ENCODE results near the gene SERINC2. TPM values are rescaled to one million over a fixed set of nuclear protein-coding genes. Genes with fewer than 3 reads are reported as not detected.

The SERINC2 gene
- total and polyA plus RNA-seq, 10 of the 15 experiments (the other 5 are each of a cell fraction or from before 2014, with no cell fraction given): 0.02 to 9.4 (median 0.50) TPM

DNA sequence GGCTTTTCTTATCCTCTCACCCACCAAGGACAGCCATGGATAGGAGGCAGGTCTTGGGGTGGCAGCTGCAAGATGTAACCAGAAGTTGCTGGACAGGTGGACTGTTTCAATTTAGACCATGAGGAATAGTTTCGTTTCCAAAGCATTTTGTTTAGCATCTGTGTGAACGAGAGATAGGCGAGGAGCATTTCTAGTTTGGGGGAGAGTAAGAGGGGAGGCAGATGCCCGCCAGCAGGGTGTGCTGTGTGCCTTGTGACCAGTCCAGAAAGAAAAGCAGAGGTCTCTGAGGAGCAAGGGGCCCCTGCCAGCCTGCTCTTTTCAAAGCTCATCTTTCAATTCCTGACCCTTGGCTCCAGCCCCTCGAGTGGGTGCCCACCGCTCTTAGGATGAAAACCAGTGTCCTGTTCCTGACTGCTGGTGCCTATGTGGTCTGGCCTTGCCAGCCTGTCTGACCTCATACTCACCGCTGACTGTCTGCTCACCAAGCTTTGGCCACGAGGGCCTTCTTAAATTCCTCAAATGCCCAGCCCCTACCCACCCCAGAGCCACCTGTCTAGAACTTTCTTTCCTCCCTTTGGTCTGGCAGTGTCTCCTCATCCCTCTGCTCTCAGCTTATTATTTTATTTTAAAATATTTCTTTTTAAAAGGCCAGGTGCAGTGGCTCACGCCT is 8.5 kb downstream of the SERINC2 start:
- no peak overlapping the region for H3K4me2 ChIP-seq (ENCODE audit: control insufficient read depth, insufficient read depth)
- H2AFZ ChIP-seq (ENCODE audit: control insufficient read depth, low read depth, low read length): no peak overlapping the region
- no peaks in the 10 kb centered on the region for H4K20me1 ChIP-seq (ENCODE audit: control insufficient read depth, insufficient read depth)
- POLR2A ChIA-PET: interaction anchor here (0.7 to 2.4 kb wide), 6 partner anchors 25 to 255 kb away, joined by 3 to 11 read pairs (median 3); no protein-coding TSS in a partner anchor
- H3K9me3 ChIP-seq (replicated peaks; ENCODE audit: control insufficient read depth, insufficient read depth, low read length): no peaks in the 10 kb centered on the region
- in situ Hi-C loops (cut with MboI) (loop anchor here (10.0 kb wide), 2 partner anchors 123 to 237 kb away; no protein-coding TSS in a partner anchor), intact Hi-C loops (cut with micrococcal nuclease; ENCODE audit: unreplicated experiment) (loop anchor here (1.0 to 2.0 kb wide), 4 partner anchors 27 to 237 kb away; partner anchors contain the start of genes SNRNP40 and ZCCHC17)
- no peak overlapping the region for H3K4me3 ChIP-seq
- ATAC-seq: peak; percentile 21
- CTCF ChIA-PET: interaction anchor here (0.6 to 10.6 kb wide), 52 partner anchors 9 to 367 kb away, joined by 3 to 204 read pairs (median 5); partner anchors contain the start of genes FABP3, PEF1, SERINC2 and SNRNP40
- FAIRE-seq: no peak
- TF ChIP-seq SMC3 (IDR thresholded peaks at IDR 0.05; ENCODE audit: borderline replicate concordance, low read length) (peak; percentile 46; the same call in 1 of the 2 replicates), BMI1 (IDR thresholded peaks at IDR 0.05; ENCODE audit: borderline replicate concordance) (no peak), RAD21 (IDR thresholded peaks at IDR 0.05; ENCODE audit: insufficient read depth, low read depth, low read length) (peak; percentile 40; the same call in 1 of the 2 replicates)
- TF ChIP-seq, protein P1, sequence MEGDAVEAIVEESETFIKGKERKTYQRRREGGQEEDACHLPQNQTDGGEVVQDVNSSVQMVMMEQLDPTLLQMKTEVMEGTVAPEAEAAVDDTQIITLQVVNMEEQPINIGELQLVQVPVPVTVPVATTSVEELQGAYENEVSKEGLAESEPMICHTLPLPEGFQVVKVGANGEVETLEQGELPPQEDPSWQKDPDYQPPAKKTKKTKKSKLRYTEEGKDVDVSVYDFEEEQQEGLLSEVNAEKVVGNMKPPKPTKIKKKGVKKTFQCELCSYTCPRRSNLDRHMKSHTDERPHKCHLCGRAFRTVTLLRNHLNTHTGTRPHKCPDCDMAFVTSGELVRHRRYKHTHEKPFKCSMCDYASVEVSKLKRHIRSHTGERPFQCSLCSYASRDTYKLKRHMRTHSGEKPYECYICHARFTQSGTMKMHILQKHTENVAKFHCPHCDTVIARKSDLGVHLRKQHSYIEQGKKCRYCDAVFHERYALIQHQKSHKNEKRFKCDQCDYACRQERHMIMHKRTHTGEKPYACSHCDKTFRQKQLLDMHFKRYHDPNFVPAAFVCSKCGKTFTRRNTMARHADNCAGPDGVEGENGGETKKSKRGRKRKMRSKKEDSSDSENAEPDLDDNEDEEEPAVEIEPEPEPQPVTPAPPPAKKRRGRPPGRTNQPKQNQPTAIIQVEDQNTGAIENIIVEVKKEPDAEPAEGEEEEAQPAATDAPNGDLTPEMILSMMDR (IDR thresholded peaks at IDR 0.05 in 2 of 3, conservative IDR thresholded peaks at IDR 0.05 in 1 of 3; ENCODE audit: control insufficient read depth in 2 of 3, extremely low read depth in 1 of 3, insufficient read depth in 1 of 3, low read depth in 3 of 3, low read length in 3 of 3): peak; percentile 46 to 66 (median 60)
- BruUV-seq (replicated peaks): no TSS peak
- H3K79me2 ChIP-seq (ENCODE audit: control insufficient read depth, insufficient read depth, low read length): no peaks in the 10 kb centered on the region
- H3K36me3 ChIP-seq (ENCODE audit: control insufficient read depth in 2 of 2, insufficient read depth in 2 of 2, low read length in 1 of 2): no peaks in the 10 kb centered on the region; a peak in 1 of 4 replicates
- SMC1A ChIA-PET (ENCODE audit: uncharacterized antibody, unreplicated experiment): interaction anchor here (0.9 to 9.5 kb wide), 30 partner anchors 15 to 279 kb away, joined by 3 to 135 read pairs (median 5); partner anchors contain the start of genes PEF1, SNRNP40 and ZCCHC17
- 23% methylated on average over 9 of the region's 9 CpGs for WGBS (ENCODE audit: insufficient coverage, insufficient replicate concordance, low lambda C conversion rate, missing lambda C conversion rate)
- H3K27me3 ChIP-seq (replicated peaks in 1 of 2; ENCODE audit: control insufficient read depth in 2 of 2, insufficient read depth in 2 of 2, low read length in 1 of 2): no peaks in the 10 kb centered on the region
- RAD21 ChIA-PET (ENCODE audit: unreplicated experiment): interaction anchor here (0.8 to 9.6 kb wide), 17 partner anchors 9 to 368 kb away, joined by 3 to 99 read pairs (median 5); partner anchors contain the start of gene FABP3
- peaks cover 11% of the 10 kb centered on the region for H3K4me1 ChIP-seq (ENCODE audit: control insufficient read depth, insufficient read depth, low read length)
- DNase-seq (ENCODE audit: low read depth, low spot score): no peak
- no peak overlapping the region for H3K9ac ChIP-seq (ENCODE audit: control insufficient read depth, insufficient read depth, low read length)
- H3K27ac ChIP-seq (ENCODE audit: control insufficient read depth, insufficient read depth): no peak overlapping the region
